PFSK-1 (cell line): Measurements from ENCODE around the gene HTR4.

Source experiments
- FOXP2 ChIP-seq: optimal IDR thresholded peaks from 2 replicates; pipeline ENCODE3; 2011; ENCODE audit warnings: borderline replicate concordance, control low read depth, inconsistent platforms; ENCODE audit not compliant: insufficient read depth; ENCODE audit errors: extremely low read length, extremely low read depth
- POLR2AphosphoS5 ChIP-seq: IDR thresholded peaks from 2 replicates; pipeline ENCODE4 v1.6.1; 2012; ENCODE audit warnings: low read depth, mild to moderate bottlenecking, control low read depth, low read length, moderate library complexity
- SIN3A ChIP-seq: IDR thresholded peaks from 2 replicates; pipeline ENCODE4 v1.6.1; 2012; ENCODE audit warnings: mild to moderate bottlenecking, low read length, moderate library complexity, borderline replicate concordance; ENCODE audit not compliant: insufficient read depth
- TAF1 ChIP-seq: IDR thresholded peaks from 2 replicates; pipeline ENCODE4 v1.6.1; 2012; ENCODE audit warnings: low read length, control low read depth, borderline replicate concordance; ENCODE audit not compliant: insufficient read depth
- TF ChIP-seq, protein P1 (sequence below), 2 experiments: IDR thresholded peaks; 2 replicates each; pipeline versions ENCODE4 v1.6.1 to v1.8.0; 2011 to 2012; ENCODE audit warnings: low read depth in 2 of 2, low read length in 2 of 2, control low read depth in 1 of 2, inconsistent platforms in 1 of 2, mild to moderate bottlenecking in 1 of 2, moderate library complexity in 1 of 2; ENCODE audit not compliant: insufficient read depth in 1 of 2

Gene HTR4

DNA sequence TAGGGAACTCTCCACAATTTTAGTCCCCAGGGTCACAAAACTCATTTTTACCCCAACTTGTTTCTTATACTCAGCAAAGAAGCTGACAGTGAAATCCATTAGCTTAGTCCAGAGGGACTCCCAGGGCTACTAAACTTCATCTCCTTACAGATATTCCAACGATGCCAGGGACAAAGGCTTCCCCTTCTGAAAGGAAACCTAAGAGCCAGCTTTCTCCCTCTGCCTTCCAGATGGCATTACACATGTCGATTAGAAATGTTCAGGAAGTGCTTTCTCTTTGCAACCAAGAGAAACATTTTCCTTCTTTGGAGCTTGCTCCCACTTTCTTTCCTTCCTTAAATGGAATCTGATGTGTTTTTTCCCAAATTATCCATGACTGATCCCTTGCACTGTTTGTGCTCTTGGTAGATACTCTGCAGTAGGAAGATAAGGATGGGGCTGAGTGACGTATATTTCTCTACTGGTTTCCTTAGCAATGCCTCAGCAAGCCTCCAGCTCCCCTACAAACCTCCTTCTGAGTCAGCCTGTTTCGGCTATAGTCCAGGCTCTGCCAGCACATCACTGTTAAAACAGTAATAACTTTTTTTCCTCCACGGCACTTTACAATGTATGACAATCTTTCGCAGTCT lies 43.0 kb upstream of the HTR4 start:
- TF ChIP-seq TAF1 (no peak), SIN3A (no peak), FOXP2 (no peak), POLR2AphosphoS5 (no peak)
- TF ChIP-seq, protein P1, sequence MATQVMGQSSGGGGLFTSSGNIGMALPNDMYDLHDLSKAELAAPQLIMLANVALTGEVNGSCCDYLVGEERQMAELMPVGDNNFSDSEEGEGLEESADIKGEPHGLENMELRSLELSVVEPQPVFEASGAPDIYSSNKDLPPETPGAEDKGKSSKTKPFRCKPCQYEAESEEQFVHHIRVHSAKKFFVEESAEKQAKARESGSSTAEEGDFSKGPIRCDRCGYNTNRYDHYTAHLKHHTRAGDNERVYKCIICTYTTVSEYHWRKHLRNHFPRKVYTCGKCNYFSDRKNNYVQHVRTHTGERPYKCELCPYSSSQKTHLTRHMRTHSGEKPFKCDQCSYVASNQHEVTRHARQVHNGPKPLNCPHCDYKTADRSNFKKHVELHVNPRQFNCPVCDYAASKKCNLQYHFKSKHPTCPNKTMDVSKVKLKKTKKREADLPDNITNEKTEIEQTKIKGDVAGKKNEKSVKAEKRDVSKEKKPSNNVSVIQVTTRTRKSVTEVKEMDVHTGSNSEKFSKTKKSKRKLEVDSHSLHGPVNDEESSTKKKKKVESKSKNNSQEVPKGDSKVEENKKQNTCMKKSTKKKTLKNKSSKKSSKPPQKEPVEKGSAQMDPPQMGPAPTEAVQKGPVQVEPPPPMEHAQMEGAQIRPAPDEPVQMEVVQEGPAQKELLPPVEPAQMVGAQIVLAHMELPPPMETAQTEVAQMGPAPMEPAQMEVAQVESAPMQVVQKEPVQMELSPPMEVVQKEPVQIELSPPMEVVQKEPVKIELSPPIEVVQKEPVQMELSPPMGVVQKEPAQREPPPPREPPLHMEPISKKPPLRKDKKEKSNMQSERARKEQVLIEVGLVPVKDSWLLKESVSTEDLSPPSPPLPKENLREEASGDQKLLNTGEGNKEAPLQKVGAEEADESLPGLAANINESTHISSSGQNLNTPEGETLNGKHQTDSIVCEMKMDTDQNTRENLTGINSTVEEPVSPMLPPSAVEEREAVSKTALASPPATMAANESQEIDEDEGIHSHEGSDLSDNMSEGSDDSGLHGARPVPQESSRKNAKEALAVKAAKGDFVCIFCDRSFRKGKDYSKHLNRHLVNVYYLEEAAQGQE (IDR thresholded peaks at IDR 0.05; ENCODE audit: insufficient read depth in 1 of 2, low read depth in 2 of 2, low read length in 2 of 2) = no peak

DNA sequence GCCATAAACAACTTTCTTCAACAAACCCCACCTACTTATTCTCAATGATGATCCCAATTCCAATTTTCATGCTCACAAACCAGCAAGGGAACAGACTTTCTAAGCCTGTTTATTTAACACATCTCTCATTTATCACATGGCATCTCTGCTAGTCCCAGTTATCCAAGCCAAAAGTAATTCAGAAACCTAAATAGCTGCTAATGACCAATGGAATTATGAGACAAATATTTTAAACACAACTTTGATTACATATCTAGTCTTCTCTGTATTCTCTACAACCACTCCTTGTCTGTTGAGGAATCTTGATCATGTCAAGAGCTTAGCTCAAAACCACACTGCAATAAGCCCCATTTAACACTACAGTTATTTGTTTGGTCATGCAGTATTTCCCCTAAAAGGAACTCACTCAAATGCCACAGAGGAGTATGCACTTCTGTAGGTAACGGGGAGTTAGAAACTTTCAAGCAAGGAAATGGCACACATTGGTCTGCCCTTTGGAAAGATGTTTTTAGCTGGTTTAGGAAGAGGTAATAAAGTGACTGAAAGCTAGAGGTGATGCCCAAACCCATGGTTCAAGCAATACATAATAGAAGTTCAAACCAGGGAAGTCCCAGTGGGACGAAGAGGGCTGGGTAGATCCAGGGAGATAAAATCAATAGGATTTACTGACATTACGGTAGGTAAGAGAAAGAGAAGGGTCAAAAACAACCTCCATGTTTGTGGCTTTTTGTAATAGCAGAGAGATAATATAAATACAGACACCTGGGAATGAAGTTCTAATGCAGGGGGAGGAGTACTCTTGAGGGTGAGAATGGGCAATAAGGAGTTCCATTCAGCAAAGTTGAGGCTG lies 42.1 kb upstream of the HTR4 start:
- TF ChIP-seq SIN3A = no peak
- TF ChIP-seq POLR2AphosphoS5 = no peak
- TF ChIP-seq, protein P1 (IDR thresholded peaks at IDR 0.05; ENCODE audit: insufficient read depth in 1 of 2, low read depth in 2 of 2, low read length in 2 of 2) = no peak
- no peak for TF ChIP-seq TAF1
- TF ChIP-seq FOXP2 = no peak

DNA sequence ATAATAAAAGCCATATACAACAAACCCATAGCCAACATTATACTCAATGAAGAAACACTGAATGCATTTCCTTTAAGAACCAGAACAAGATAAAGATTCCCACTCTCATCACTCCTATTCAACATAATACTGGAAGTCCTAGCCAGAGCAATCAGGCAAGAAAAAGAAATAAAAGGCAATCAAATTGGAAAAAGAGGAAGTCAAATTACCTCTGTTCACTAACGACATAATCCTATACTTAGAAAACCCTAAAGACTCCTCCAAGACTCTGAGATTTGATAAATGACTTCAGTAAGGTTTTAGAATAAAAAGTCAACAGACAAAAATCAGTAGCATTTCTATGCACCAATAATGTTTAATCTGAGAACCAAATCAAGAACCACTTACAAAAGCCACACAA lies 36.6 kb upstream of the HTR4 start:
- TF ChIP-seq, protein P1 (IDR thresholded peaks at IDR 0.05; ENCODE audit: insufficient read depth in 1 of 2, low read depth in 2 of 2, low read length in 2 of 2) = no peak
- TF ChIP-seq SIN3A (no peak), TAF1 (no peak), POLR2AphosphoS5 (no peak), FOXP2 (no peak)

DNA sequence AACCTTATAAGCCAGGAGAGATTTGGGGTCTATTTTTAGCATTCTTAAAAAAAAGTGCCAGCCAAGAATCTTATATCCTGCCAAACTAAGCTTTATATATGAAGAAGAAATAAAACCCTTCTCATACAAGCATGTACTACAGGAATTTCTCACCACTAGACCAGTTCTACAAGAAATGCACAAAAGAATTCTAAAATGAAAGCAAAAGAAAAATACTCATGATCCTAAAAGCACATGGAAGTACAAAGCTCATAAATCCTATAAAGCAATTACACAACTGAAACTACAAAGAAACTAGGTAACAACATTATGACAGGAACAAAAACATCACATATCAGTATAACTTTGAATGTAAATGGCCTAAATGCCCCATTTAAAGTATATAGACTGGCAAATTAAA lies 34.5 kb upstream of the HTR4 start:
- TF ChIP-seq FOXP2 (no peak), POLR2AphosphoS5 (no peak), SIN3A (no peak), TAF1 (no peak)
- TF ChIP-seq, protein P1 (IDR thresholded peaks at IDR 0.05; ENCODE audit: insufficient read depth in 1 of 2, low read depth in 2 of 2, low read length in 2 of 2) = no peak
